HEK293T (cell line): ENCODE data around the gene NCF2.

ENCODE experiments used
- ARNT ChIP-seq: fragments of 450-650 bp; IDR thresholded peaks from 2 replicates; pipeline ENCODE4 v1.6.1; 2017; ENCODE audit warnings: mild to moderate bottlenecking
- L3MBTL2 ChIP-seq: fragments of 450-650 bp; conservative IDR thresholded peaks from 2 replicates; pipeline ENCODE4 v1.6.1; 2016; ENCODE audit warnings: mild to moderate bottlenecking
- NFRKB ChIP-seq: fragments of 450-650 bp; IDR thresholded peaks from 2 replicates; pipeline ENCODE4 v1.6.1; 2016; ENCODE audit warnings: mild to moderate bottlenecking, moderate library complexity
- TARDBP ChIP-seq: fragments of 450-650 bp; IDR thresholded peaks from 2 replicates; pipeline ENCODE4 v1.6.1; 2016

- TF ChIP-seq ARNT, result no peak
- TF ChIP-seq L3MBTL2, result no peak
- no peak for TF ChIP-seq TARDBP
- TF ChIP-seq NFRKB, result no peak
Measured at GRCh38 chr1:183605904-183606303, 15.6 kb upstream of the NCF2 start.
